Breast epithelium (tissue), 4 donors: ENCODE results near the gene SCRN3. TPM values are rescaled to one million over a fixed set of nuclear protein-coding genes. Genes with fewer than 3 reads are reported as not detected.
"Not testable (repeated sequence)": the region's sequence is repeated elsewhere in the genome, so short reads cannot be mapped to it uniquely, and the experiment has no call there.

Experiments
- DNase-seq, 2 donors: peaks; one replicate each; pipeline ENCODE4 v3.0.0-alpha.2; 2019; ENCODE audit warnings: low spot score in 2 of 2
- H3K27ac ChIP-seq, 2 donors: fragments of 200-600 bp; sonication (generic) in 1 of 2; one replicate each; pipeline ENCODE4 v1.5.1; 2016 to 2019; ENCODE audit warnings: mild to moderate bottlenecking in 1 of 2
- H3K27me3 ChIP-seq, 2 donors: fragments of 200-600 bp; sonication (generic) in 1 of 2; one replicate each; pipeline versions ENCODE4 v1.5.1 to v1.6.0; 2017 to 2019; ENCODE audit warnings: control low read depth in 1 of 2, mild to moderate bottlenecking in 1 of 2
- H3K36me3 ChIP-seq: fragments of 200-600 bp; one replicate; pipeline ENCODE4 v1.5.1; 2019
- H3K4me1 ChIP-seq, 2 donors: fragments of 200-600 bp; sonication (generic); one replicate each; pipeline ENCODE4 v1.5.1; 2016 to 2019; ENCODE audit warnings: control low read depth in 1 of 2
- H3K4me3 ChIP-seq, 3 donors: fragments of 200-600 bp; sonication (generic); 1 replicate in 2 of 3; 2 replicates in 1 of 3; pipeline ENCODE4 v1.5.1; 2016 to 2019; ENCODE audit warnings: mild to moderate bottlenecking in 3 of 3, moderate library complexity in 2 of 3
- H3K9me3 ChIP-seq, 2 donors: fragments of 200-600 bp; sonication (generic) in 1 of 2; one replicate each; pipeline ENCODE4 v1.5.1; 2016 to 2019; ENCODE audit warnings: control low read depth in 1 of 2
- CTCF ChIP-seq, 3 donors: fragments of 450-650 bp; IDR thresholded peaks; one replicate each; pipeline ENCODE4 v1.5.1; 2016 to 2017; ENCODE audit warnings: antibody characterized with exemption in 3 of 3, mild to moderate bottlenecking in 3 of 3, moderate library complexity in 3 of 3
- POLR2A ChIP-seq: fragments of 450-650 bp; IDR thresholded peaks from one replicate; pipeline ENCODE4 v1.6.1; 2016; ENCODE audit warnings: antibody characterized with exemption, mild to moderate bottlenecking, moderate library complexity
- POLR2AphosphoS5 ChIP-seq, 3 donors: sonication (generic); formaldehyde crosslinking; IDR thresholded peaks; one replicate each; pipeline ENCODE4 v1.6.1; 2017; ENCODE audit warnings: antibody characterized with exemption in 3 of 3
- intact Hi-C: fragments of 100-400 bp; cut with DNase I; formaldehyde crosslinking; loops from one replicate; pipeline ENCODE4 v1.15.1; 2023; ENCODE audit warnings: low total_unique reads
- total RNA-seq, 3 donors: library from RNA; depleted of rRNA; stranded (reverse); fragments of >200 nt; gene quantifications; one replicate each; pipeline ENCODE4 v1.1.0, GENCODE V29; 2016

Gene SCRN3
- total RNA-seq, 3 donors from 2014 or later = 18.1 to 21.1 (median 18.7) TPM

- Histone ChIP-seq H3K36me3 (peaks cover 13% of the 10 kb centered on the region), H3K4me3 (no peak overlapping the region), H3K27ac (no peak overlapping the region), H3K9me3 (no peaks in the 10 kb centered on the region), H3K4me1 (no peaks in the 10 kb centered on the region), H3K27me3 (no peaks in the 10 kb centered on the region)
- DNase-seq = no peak
- intact Hi-C loops = no loop called here
- no peak for TF ChIP-seq POLR2AphosphoS5 (IDR thresholded peaks at IDR 0.05)
- TF ChIP-seq CTCF (IDR thresholded peaks at IDR 0.05) = no peak
- TF ChIP-seq POLR2A = no peak
These were observed 18.6 kb upstream of the SCRN3 start for GRCh38 chr2:174376967-174377366.

GRCh38 chr2:174383796-174384195, 11.7 kb upstream of the SCRN3 start:
- H3K36me3 ChIP-seq = peaks cover 13% of the 10 kb centered on the region
- intact Hi-C loops = no loop called here
- no peaks in the 10 kb centered on the region for H3K9me3 ChIP-seq
- no peaks in the 10 kb centered on the region for H3K4me1 ChIP-seq
- TF ChIP-seq CTCF (IDR thresholded peaks at IDR 0.05) (no peak), POLR2A (no peak), POLR2AphosphoS5 (IDR thresholded peaks at IDR 0.05) (no peak)
- no peak overlapping the region for H3K4me3 ChIP-seq
- H3K27me3 ChIP-seq = no peaks in the 10 kb centered on the region
- H3K27ac ChIP-seq = no peak overlapping the region
- DNase-seq = no peak

GRCh38 chr2:174385201-174385600, 10.3 kb upstream of the SCRN3 start:
- Histone ChIP-seq H3K36me3 (peaks cover 8% of the 10 kb centered on the region), H3K4me3 (no peak overlapping the region)
- TF ChIP-seq CTCF (IDR thresholded peaks at IDR 0.05) (no peak), POLR2A (no peak), POLR2AphosphoS5 (IDR thresholded peaks at IDR 0.05) (no peak)

GRCh38 chr2:174388706-174389105, 6.8 kb upstream of the SCRN3 start:
- DNase-seq, H3K36me3 ChIP-seq, intact Hi-C loops, H3K27ac ChIP-seq, H3K4me3 ChIP-seq, H3K9me3 ChIP-seq, H3K4me1 ChIP-seq, H3K27me3 ChIP-seq: not testable (repeated sequence)

More at GRCh38 chr2:174385201-174385600, 10.3 kb upstream of the SCRN3 start:
- no peaks in the 10 kb centered on the region for H3K27me3 ChIP-seq
- H3K4me1 ChIP-seq = no peaks in the 10 kb centered on the region
- no peak for DNase-seq
- no peak overlapping the region for H3K27ac ChIP-seq
- intact Hi-C loops = no loop called here
- no peaks in the 10 kb centered on the region for H3K9me3 ChIP-seq

GRCh38 chr2:174389542-174389941, 6.0 kb upstream of the SCRN3 start:
- H3K36me3 ChIP-seq = peaks cover 8% of the 10 kb centered on the region

GRCh38 chr2:174390303-174390702, 5.2 kb upstream of the SCRN3 start:
- intact Hi-C loops, H3K27ac ChIP-seq, DNase-seq, H3K4me3 ChIP-seq, H3K27me3 ChIP-seq, H3K4me1 ChIP-seq, H3K36me3 ChIP-seq, H3K9me3 ChIP-seq: not testable (repeated sequence)

More at GRCh38 chr2:174389542-174389941, 6.0 kb upstream of the SCRN3 start:
- H3K4me1 ChIP-seq = no peaks in the 10 kb centered on the region
- H3K27me3 ChIP-seq = no peaks in the 10 kb centered on the region
- intact Hi-C loops = no loop called here
- no peaks in the 10 kb centered on the region for H3K9me3 ChIP-seq
- H3K27ac ChIP-seq = no peak overlapping the region
- H3K4me3 ChIP-seq = no peak overlapping the region
- TF ChIP-seq CTCF (IDR thresholded peaks at IDR 0.05) = no peak
- TF ChIP-seq POLR2AphosphoS5 (IDR thresholded peaks at IDR 0.05) = no peak
- TF ChIP-seq POLR2A = no peak
- no peak for DNase-seq
